Fibroblast of pulmonary artery (primary cell): ENCODE data around the gene MIPEP.

Experiments used
- DNase-seq: peaks from one replicate; pipeline ENCODE4 v3.0.0-alpha.2; 2010; ENCODE audit warnings: low read depth
- H3K4me3 ChIP-seq: replicated peaks from 2 replicates; pipeline ENCODE4 v1.5.1; 2011; ENCODE audit warnings: low read depth, mild to moderate bottlenecking, control low read depth, low read length, moderate library complexity
- TF ChIP-seq, protein P1 (sequence below): IDR thresholded peaks from 2 replicates; pipeline ENCODE4 v1.5.1; 2011; ENCODE audit warnings: mild to moderate bottlenecking, control low read depth, low read length, inconsistent platforms; ENCODE audit errors: missing control alignments

MIPEP gene

DNA sequence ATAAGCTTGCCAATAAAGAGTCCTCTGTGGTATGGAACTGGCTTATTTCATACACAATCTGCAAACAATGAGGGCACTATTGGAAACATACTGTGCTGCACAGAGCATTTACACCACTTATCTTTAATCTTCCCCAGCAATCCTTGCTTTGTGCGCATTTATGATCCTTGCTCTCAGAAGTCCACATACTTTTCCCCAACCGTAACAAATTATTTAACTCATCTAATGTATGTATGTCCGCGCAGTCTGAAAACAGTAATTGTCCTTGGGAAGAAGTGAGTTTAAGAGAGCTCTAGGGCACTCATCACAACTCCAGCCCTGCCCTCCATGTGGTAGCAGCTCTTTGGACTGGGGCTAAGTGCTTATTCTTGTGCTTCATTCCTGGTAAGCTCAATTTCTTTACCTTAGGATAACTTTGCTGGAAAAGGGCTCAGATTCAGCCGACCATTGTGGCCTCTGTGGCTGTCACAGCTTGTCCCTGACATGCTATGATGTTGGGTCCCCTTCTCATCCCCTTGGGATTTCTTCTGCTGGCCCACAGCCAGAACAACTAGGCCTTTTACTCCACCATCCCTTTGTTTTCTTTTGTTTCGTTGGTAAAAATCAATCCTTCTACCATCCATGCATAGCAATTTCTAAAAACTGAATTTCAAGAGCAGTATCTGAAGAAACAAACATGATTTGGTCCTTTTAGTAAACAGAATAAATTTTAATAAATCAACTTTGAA is 166.3 kb downstream of the MIPEP start:
- no peak for DNase-seq
- H3K4me3 ChIP-seq: no peak overlapping the region
- TF ChIP-seq, protein P1, sequence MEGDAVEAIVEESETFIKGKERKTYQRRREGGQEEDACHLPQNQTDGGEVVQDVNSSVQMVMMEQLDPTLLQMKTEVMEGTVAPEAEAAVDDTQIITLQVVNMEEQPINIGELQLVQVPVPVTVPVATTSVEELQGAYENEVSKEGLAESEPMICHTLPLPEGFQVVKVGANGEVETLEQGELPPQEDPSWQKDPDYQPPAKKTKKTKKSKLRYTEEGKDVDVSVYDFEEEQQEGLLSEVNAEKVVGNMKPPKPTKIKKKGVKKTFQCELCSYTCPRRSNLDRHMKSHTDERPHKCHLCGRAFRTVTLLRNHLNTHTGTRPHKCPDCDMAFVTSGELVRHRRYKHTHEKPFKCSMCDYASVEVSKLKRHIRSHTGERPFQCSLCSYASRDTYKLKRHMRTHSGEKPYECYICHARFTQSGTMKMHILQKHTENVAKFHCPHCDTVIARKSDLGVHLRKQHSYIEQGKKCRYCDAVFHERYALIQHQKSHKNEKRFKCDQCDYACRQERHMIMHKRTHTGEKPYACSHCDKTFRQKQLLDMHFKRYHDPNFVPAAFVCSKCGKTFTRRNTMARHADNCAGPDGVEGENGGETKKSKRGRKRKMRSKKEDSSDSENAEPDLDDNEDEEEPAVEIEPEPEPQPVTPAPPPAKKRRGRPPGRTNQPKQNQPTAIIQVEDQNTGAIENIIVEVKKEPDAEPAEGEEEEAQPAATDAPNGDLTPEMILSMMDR: no peak

DNA sequence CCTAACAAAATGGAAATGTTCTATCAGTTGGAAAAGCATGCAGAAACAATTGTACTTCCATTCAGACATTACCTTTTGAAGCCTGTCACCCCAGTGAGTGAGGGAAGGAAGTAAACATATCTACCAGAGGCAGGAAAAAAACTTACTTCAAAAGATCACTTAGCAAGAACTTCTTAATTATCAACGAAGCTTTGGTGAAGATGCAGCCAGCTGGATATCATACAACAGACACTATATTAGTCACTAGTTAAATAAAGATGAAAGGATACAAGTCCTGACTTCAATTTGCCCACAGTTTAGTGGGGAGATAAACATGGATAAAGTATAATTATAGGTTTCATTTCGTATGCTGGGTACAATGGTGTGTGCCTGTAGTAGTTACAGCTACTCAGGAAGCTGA is 170.2 kb downstream of the MIPEP start:
- H3K4me3 ChIP-seq: no peak overlapping the region
- no peak for DNase-seq
- TF ChIP-seq, protein P1: no peak

DNA sequence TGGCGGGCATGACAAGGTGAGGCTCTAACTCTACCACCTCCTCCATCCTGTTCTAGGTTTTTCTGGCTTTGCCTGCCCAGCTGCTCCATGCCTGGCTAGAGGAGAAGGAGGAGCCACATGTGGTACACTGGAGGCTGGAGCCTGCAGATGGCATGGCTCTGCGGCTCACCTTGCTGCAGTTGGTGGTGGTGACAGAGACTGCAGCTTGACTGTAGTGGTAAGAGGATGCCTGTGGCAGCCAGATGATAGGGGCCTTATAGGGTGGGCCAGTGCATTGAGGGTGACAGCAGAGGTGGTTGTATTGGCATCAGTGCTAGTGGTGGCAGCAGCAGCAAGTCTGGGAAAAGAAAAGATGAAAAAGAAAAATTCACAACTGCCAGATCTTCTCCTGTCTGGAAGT is 172.8 kb downstream of the MIPEP start:
- DNase-seq: no peak
- TF ChIP-seq, protein P1: no peak
- H3K4me3 ChIP-seq: no peak overlapping the region

DNA sequence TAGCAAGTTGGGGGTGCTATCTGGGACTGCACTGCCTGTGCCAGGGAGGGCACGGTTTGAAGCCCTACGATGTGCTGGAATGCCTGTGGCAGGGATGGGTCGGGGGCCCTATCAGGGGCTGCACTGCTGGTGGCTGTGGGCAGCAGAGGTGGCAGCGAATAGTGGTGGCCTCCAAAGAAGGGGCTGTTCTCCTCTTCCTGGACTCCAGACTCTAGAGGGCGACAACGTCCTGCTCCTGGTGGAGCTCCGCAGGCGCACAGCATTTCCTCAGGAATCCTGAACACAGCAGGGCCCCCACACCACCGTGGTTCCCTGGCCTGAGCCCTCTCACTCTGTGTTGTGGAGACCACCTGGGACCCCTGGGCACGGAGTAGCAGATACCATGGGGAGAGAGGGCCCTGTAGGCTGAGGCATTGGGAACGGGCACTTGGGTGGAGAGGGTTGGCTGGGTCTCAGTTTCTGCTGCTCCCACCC is 173.4 kb downstream of the MIPEP start:
- TF ChIP-seq, protein P1: peak; percentile 20
- DNase-seq: no peak
- H3K4me3 ChIP-seq: no peak overlapping the region

DNA sequence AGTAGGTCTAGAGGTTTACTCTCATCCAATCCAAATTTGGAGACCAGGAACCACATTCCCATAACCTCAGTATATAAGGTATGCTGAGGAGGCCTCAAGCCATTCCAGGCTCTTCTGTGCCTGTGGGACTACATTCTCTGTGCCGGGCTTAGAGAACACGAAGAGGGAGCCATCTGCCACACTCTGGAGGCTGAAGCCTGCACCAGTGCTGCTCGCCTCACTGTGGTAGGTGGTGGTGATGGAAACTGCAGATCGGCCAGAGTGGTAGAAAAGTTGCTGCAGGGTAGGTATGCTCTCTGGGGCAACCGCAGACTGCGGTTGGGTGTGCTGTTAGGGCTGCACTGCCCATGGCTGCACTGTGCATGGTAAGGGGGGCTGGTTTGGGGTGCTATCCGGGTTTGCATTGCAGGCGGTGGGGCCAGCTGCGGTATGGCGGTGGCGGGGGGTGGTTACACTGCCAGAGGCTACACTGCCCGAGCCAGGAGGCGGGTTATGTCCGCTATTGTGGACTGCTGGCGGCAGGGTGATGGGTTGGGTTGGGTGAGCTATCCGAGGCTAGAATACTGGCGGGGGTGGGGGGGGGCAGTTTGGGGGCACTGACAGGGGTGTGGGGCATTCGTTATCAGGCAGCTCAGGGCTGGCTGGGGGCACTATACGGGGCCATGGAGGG is 174.0 kb downstream of the MIPEP start:
- TF ChIP-seq, protein P1: no peak
- DNase-seq: no peak
- H3K4me3 ChIP-seq: no peak overlapping the region

DNA sequence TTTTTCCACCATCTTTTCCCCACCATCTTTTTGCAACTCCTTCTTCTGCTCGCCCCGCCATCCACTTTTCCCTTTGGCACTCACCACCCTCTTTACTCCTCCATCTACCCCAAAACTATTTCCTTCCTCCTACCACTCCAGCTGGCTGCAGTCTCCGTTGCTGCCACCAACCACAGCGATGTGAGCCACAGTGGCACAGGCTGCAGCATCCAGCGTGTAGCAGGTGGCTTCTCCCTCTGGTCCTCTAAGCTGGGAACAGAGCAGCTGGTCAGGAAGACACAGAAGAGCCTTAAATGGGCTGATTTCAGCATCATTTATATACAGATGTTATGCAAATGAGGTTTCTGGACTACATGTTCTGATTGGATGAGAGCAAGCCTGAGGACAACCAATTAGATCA is 174.5 kb downstream of the MIPEP start:
- H3K4me3 ChIP-seq: no peak overlapping the region
- DNase-seq: no peak
- TF ChIP-seq, protein P1: no peak
